NB4 (cell line): Measurements from ENCODE around the gene CTF1.

ENCODE experiments used
- CTCF ChIP-seq: IDR thresholded peaks from one replicate; pipeline ENCODE4 v1.5.1; 2012; ENCODE audit warnings: low read depth, low read length
- POLR2A ChIP-seq: IDR thresholded peaks from 2 replicates; pipeline ENCODE4 v1.6.1; 2011; ENCODE audit warnings: mild to moderate bottlenecking; ENCODE audit not compliant: insufficient read length; ENCODE audit errors: extremely low read depth

- TF ChIP-seq CTCF (no peak), POLR2A (no peak)
Measured at GRCh38 chr16:30903002-30903401, 6.6 kb downstream of the CTF1 start.
